GM10847 (cell line): ENCODE results near the gene MEG3.

Experiments
- POLR2A ChIP-seq: IDR thresholded peaks from 2 replicates; pipeline ENCODE4 v1.6.1; 2011; ENCODE audit not compliant: insufficient read length; ENCODE audit errors: extremely low read depth

MEG3 gene

DNA sequence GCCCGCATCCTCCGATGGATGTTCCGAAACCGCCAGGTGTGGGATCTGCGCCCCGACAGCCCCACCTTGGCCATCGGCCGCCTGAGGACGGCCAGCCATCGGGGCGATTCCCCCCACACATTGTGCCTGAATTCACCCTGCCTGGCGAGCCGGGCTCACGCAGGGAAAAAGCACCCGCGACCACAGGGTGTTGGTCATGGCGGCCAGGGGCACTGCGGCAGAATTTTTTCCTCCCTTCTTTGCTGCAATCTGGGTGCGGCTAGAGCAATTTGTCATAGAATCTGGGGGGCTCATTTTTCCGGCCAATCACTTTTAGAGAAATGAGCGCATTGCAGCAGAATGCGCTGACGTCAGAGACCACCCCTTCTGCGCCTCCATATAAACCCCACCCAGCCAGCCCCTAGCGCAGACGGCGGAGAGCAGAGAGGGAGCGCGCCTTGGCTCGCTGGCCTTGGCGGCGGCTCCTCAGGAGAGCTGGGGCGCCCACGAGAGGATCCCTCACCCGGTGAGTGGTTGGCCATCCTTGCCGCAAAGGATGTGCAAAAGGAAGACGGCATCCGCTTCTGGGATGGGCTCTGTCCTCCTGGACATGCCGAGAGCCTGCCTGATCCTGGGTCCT lies at the start of gene MEG3:
Gene MEG3, plus strand, starts transcription at position 406 of the 619 bp plus-strand sequence.
- no peak for TF ChIP-seq POLR2A

DNA sequence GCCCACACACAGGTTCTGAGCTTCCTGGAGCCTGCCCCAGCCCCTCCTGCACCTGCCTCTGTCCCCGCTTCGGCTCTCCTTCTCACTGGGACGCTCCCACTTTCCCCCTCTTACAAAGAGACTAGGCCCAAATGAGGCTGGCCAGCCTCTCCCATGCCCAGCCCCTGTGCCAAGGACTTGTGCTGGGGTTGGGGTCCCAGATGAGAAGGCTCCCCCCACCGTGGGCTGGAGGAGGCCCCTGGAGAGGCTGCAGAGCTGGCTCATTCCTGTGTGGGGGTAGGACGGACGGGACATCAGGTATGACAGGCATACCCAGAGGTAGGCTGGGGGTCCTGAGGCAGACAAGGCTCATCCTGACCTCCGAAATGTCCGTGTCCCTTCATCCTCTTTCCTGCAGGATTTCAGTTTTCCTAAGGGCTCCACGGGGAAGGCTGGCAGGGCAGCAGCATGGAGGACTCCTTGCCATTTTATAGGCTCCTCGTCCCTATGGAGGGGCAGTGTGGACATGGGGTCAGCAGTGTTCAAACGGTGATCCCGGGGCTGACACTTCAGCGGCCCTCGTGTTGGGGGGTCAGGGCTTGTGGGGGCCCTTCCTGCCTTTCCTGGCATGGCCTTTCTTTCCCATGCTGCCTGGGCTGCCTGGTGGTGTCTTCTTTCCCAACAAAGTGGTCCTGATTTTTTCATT lies 49.1 kb upstream of the MEG3 start:
- no peak for TF ChIP-seq POLR2A

DNA sequence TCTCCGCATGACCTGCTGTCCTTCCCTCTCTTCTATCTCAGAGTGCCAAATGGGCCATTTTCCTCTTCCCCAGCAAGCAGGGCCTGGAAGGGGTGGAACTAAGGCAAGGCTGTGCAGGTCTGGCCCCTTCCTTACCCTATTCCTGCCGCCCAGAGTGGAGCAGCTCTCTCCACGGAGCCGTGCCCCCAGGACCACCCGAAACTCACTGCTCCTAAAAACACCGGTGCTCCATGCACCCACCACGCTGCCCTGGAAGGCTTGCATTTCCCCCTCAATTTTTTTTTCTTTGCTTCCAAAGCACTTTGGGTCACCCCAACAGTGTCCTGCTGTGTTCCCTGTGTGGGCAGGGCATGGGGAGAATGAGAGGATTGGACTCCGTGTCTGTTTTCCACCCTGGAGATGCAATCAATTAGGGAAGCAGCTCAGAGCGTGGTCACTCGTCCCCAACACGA lies 48.5 kb upstream of the MEG3 start:
- no peak for TF ChIP-seq POLR2A

DNA sequence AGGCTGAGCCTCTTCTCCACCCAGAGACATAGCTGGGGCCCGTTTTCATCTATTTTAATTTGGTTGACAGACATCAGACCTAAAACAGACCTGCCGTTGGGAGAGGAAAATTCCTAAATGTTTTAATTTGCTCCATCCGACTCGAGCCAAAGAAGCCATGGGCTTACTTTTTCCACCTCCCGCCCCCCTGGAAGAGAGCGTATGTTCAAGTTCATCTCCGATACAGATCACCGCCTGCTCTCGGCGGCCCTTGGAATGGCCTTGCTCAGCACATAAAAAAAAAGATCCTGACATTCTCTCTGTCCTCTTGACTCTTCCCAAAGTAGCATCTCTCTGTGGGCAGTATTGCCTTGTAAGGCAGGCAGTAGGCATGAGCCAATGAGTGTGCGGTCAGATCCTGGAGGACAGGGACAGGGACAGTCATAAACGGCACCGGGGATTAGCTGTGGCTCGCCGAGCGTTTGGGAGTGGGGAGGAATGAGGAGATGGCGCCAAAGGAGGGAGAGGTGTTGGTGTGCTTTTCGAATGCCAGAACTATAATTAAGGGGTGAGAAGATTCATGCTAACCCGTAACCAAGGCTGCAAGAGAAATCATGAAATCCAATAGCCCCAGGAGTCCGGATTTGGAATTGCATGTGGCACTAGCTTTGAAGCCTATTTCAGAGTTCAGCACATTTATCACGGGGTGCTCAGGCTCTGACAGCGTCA lies 47.9 kb upstream of the MEG3 start:
- no peak for TF ChIP-seq POLR2A

DNA sequence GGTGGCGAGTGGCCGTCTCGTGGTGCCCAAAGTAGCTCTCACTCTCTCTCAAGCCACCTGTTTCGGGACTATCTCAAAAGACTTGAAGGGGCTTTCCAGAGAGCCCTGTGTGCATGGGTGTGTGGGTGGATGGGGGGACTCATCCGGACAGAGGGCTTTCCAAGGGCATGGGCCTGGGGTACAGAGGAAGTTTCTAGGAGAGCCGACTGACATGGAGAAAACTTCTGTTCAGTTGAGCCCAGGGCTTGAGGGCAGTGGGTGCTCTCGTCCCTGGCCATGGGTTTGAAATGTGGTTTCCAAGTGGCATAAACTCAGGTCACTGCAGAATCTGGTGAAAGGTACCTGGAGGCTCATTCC lies 47.4 kb upstream of the MEG3 start:
- TF ChIP-seq POLR2A, result no peak

DNA sequence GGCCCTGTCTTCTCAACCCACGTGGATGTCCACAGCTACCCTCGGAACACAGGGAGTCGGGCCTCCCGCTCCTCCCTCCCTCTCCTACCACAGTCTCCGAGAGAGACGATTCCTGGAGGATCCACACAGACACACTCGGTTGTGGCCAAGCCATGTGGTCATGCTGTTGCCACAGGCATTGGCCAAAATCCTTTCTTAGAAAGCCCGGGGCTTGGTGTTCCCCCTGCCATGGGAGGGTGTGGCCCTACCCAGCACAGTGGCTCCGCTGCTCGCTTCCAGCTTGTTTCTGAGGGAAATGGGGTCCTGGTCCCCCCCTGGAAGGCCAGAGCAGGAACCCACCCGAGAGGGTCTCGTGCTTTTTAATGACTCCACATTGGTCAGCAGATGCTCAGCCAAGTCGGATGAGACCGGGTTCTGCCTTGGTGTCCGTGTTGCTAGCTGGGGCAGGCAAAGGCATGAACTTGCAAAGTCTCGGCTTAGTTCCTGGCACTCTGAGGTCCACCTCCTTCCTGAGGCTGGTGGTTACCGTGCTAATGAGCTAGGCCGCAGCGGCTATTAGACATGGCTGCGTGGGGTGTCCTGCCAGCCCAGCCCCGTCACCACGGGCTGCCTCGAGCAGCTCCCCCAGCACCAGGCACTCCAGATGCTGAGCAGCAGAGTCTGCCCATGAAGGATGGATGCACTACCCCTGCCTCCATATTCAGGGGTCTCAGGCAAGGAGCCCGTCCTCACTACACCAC lies 46.8 kb upstream of the MEG3 start:
- no peak for TF ChIP-seq POLR2A

DNA sequence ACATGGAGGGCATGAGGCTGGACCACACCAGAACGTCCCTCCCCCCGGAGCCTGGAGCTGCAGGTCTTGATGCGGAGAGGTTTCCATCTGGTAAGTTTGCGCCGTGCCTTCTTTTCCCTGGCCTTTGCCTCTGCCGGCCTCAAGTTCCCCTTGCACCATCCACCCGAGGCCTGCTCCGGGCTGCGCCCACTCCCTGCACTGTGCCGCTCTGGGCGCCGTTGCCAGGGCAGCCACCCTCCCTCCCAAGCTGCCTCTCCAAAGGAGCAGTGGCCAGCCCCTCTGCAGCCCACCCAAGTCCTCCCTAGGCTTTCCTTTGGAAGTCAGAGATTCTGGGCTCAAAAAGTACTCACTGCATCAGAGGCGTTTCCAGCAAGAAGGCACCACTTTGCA lies 46.2 kb upstream of the MEG3 start:
- no peak for TF ChIP-seq POLR2A

DNA sequence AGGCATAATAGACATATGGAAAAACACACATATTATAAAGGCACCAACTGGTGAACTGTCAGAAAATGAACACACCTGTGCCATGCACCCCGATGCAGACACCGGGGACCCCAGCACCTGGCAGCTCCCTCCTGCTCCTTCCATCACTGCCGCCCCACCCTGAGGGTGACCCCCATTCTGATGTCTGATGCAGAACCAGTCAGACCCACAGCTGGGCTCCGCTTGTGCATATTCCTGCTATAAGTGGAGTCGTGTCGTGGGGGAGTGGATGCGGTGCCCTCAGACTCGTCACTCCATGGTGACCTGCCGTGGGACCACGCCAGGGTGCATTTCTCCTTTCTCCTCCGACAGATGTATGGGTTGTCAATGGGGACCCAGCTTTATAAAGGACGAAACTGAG lies 45.7 kb upstream of the MEG3 start:
- no peak for TF ChIP-seq POLR2A

DNA sequence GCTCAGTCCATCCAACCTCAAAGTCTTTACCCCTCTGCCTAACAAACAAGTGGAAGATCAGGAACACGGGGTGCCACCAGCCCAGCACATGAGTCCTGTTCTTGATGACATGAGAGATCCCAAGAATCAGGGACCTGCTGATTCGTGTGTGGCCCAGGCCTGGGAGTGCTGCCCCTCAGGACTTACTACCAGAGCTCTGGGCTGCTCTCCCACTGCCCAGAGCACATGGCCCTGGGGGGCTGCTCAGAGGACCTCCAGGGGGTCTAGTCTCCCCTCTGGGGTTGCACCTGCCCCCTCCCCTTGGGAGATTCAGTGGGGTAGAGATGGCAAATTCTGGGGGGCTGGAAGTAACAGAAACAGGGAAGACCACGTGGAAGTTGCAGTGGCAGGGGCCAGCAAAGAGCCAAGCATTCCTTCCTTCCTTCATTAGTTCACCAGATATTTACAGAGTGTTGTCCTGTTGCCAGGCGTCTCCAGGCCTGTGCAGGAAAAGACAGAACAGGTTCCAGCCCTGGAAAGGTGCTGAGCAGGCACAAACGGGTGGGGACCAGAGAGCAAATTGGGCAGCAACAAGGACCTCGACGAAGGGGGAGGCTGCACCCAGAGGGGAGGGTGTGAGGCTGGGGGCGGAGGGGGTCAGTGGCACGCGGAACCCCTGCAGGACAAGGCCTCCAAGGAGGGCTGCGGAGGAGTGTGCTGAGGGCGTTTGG lies 45.1 kb upstream of the MEG3 start:
- no peak for TF ChIP-seq POLR2A

DNA sequence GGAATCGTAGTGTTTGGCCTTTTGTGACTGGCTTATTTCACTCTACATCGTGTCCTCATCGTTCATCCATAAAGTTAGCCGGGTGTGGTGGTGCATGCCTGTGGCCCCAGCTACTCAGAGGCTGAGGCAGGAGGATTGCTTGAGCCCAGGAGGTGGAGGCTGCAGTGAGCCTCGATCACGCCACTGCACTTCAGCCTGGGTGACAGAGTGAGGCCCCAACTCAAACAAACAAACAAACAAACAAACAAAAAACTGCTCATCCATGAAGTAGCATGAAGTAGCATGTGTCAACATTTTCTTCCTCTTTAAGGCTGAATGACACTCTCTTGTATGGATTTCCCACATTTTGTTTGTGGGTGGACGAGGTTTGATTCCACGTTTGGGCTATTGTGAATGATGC lies 44.0 kb upstream of the MEG3 start:
- no peak for TF ChIP-seq POLR2A

DNA sequence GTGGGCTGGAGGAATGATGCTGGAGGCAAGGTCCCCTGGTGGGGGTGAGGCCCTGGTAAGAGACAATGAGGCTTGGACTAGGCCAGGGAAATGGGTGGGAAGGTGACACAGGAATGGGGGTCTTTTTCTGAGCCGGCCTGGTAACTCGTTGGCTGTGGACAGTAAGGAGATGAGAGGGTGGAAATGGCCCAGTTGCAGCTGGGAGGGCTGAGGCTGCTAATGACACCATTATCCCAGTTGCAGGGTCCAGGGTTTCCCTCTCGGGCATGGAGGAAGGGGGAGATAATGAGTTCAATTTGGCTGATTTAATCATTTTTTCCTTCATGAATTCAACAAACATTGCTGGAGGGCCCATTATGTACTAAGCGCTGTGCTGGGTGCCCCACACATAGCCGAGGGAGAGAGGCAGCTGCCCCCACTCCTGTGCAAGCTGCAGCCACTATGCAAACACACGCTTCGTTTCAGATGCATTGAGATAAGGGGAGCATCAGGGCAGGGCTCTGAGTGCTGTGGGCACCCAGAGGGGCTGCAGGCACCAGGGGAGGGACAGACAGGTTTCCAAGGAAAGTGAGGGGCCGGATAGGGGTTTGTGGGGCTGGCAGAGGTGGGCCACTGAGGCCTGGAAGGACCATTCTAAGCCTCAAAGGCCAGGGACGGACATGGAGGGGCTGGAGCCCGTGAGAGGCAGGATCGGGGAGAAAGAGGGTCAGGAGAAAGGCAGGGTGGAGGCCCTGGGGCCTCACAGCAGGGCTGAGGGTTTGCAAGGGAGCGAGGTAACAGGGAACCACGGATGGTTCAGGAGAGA lies 43.2 kb upstream of the MEG3 start:
- TF ChIP-seq POLR2A, result no peak

DNA sequence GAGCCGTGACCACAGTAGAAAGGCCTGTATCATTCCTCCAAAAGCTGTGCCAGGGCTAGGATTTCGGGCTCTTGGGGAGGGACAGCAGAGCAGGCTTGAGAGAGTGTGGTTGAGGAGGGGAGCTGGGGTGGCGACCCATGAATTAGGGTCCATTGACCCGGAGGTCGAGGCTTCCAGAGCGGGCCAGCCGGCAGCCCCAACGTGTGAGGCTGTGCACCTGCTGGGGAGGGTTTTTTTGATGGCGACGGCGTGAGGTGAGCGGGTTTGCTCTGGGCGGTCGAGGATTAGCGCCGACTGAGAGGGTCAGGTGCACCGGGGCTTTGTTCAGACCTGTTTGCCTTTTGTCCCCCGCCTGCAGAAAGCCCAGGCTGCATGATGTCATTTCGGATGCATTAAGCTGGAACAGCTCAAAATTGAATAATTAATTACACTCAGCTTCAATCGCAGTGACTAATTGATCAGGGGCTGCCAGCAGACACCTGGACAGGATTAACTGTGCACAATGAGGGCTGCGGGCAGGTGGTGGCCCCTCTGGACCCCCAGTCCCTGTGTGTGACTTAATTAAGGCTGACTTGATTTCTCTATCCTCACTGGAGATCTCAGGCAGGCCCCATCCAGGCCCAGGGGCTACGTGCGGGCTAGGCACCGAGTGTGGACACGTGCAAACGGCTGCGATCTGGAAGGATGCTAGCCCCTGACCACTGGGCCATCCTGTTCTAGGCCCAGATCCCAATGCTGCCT lies 42.1 kb upstream of the MEG3 start:
- TF ChIP-seq POLR2A, result no peak

DNA sequence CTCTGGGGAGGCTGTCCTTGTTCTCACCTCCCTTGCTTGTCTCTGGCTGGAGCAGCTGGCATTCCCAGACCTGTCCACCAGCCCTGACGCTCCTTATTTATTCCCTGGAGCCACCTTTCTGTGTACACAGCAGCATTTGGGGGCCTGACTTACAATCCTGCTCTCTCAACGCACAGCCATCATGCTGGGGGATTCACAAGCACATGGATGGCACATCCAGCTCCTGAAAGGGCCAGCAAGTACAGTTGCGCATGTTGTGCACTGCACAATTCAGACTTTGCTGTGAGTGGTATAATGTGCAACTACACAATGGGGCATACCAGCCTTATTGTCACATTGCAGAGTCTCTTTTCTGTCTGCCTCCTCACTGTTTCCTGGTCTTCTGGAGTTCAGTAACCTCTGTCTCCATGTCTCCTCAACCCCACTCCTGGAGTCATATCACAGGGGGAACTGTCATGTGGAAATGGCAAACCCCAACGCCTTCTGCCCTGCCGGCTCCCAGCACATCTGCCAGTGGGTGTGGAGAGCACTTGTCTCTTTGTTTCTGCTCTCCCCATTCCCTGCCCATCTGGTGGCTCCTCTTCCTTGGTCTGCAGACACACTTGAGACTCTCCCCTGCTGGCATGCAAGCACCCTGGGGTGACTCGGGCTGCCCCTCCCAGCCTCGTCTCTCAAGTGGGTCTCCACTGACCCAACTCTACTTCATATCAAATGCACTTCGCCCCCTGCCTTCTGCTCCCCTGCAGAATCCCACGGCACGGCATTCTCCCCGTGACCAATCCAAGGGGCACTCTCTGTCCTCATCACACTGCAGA lies 41.2 kb upstream of the MEG3 start:
- no peak for TF ChIP-seq POLR2A
